HG02571 (cell line): ENCODE measurements around the gene SLC30A2.

Experiments used
- ATAC-seq: cut with Tn5 transposase; IDR thresholded peaks from one replicate; pipeline ENCODE4 v1.9.1; 2021; ENCODE audit warnings: mild to moderate bottlenecking, moderate library complexity; ENCODE audit not compliant: unreplicated experiment

The SLC30A2 gene

DNA sequence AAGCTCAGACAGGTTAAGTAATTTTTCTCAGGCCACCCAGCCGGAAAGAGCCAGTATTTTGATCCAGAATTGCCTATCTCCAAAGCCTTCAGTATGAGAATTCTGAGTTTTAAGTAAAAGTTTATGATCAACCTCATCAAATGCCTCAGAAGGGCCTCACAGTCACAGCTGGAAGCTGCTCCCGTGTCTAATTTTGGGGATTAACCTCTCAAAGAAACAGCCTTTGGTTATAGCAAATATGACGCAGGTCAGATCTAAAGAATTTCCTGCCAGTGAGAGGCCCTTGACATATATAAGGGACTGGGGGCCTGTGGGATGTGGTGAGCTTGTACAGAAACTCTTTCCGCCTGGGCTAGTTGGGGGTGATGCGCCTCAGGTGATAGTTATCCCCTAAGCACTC is 22.1 kb downstream of the SLC30A2 start:
- ATAC-seq: no peak

DNA sequence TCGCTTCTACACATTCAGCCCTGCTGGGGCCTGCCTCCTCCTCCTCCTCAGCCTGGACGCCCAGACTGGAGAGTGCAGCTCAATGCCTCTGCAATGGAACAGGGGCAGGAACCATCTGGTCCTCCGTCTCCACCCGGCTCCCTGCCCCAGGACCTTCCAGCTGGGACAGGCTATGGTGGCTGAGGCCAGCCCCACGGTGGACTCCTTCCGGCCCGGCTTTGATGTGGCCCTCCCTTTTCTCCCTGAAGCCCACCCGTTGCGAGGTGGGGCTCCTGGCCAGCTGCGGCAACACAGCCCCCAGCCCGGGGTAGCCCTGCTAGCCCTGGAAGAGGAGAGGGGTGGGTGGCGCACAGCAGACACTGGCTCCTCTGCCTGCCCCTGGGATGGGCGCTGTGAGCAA is 22.9 kb downstream of the SLC30A2 start:
- no peak for ATAC-seq

- no peak for ATAC-seq
These were observed 23.5 kb downstream of the SLC30A2 start for GRCh38 chr1:26022404-26022779.

GRCh38 chr1:26021647-26022403 is 24.1 kb downstream of the SLC30A2 start, which contains the start of gene EXTL1:
TSS of gene EXTL1 (plus strand) at chr1:26021775. CDS start at chr1:26022647, 872 bp downstream.
- no peak for ATAC-seq

- no peak for ATAC-seq
These were observed 24.8 kb downstream of the SLC30A2 start for GRCh38 chr1:26020941-26021646.

- no peak for ATAC-seq
These were observed 25.6 kb downstream of the SLC30A2 start for GRCh38 chr1:26020330-26020768.

DNA sequence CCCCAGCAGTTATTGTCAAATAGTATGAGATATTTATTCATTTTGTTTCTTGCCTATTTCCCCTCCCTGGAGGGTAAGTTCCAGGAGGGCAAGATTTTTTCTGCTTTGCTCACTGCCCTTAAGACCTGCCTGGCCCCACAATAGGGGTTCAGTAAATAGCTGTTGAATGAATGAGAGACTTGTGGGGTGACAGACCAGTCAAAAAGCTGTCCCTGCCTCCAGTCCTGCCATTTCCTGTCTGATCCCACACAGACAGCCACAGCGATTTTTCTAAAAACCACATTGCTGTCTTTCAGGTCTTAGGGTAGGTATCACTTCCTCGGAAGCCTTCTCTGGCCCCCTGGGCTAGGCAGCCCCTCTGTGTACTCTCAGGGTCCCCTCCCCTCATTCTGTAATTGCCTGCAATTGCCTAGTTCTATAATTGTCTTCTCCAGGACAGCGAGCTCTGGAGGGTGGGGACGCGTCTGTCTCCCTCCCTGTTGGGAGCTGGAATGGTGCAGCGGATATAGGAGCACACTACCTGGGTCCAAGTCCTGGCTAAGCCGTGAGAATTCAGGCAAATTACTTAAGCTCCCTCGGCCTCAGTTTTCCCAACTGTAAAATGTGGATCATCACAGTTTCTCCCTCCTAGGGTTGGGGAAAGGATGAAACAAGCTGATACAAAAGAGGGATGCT is 26.1 kb downstream of the SLC30A2 start:
- no peak for ATAC-seq

DNA sequence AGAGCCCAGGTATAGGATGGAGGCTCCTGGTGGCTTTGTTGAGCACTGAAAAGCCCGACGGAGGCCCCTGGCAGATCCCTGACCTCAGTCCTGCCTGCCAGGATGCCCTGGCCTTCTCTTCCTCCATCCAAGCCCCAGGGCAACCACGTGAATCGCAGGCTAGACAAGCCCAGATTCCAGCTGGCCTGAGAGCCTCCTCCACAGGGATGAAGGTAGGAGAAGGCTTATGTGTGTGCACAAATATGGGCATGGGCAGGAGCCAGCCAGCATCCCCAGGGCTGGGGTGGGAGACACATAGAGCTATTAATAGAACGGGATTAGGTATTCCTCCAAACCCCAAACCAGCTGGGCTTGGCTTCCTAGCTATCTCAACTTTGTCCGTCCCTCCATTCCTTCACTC is 28.3 kb downstream of the SLC30A2 start:
- ATAC-seq: no peak

- no peak for ATAC-seq
These were observed 28.9 kb downstream of the SLC30A2 start for GRCh38 chr1:26016953-26017545.

- ATAC-seq: no peak
These were observed 29.5 kb downstream of the SLC30A2 start for GRCh38 chr1:26016258-26016952.

DNA sequence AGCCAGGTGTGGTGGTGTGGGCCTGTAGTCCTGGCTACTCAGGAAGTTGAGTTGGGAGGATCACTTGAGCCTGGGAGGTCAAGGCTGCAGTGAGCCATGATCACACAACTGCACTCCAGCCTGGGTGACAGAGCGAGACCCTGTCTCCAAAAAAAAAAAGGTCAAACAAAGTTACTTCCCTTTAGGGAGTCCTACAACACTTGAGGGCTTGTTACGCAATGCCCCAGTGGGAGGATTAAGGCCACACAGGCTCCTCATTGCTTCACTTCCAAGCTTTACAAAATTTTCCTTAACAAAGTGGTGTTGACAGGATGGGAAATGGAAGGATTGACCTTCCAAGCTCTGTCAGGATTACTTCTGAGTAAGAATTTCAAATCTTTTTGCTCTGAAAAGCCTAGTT is 30.6 kb downstream of the SLC30A2 start:
- ATAC-seq: no peak

- ATAC-seq: no peak
These were observed 31.7 kb downstream of the SLC30A2 start for GRCh38 chr1:26014179-26014578.

DNA sequence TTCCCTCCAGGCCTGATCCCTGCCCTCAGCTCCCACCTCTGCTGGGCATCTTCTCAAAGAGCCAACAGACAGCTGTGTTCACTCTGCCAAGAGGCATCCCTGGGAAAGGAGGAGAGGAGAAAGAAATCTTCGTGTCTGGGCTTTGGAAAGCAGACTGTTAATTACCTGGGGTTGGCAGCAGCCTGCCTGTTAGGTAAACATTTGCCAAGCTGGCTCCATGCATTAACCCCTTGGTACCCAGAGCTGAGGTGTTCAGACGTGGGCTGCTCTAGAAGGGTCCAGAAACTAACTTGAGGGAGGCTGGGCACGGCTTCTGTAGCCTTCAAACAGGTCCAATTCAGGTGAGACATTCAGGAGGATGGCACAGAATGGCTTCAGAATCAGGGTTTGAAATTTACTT is 33.1 kb downstream of the SLC30A2 start:
- no peak for ATAC-seq

- no peak for ATAC-seq
These were observed 35.1 kb downstream of the SLC30A2 start for GRCh38 chr1:26010825-26011224.

GRCh38 chr1:26009796-26010447 is 36.0 kb downstream of the SLC30A2 start:
- ATAC-seq: no peak

- no peak for ATAC-seq
These were observed 39.2 kb downstream of the SLC30A2 start for GRCh38 chr1:26006710-26007109.

DNA sequence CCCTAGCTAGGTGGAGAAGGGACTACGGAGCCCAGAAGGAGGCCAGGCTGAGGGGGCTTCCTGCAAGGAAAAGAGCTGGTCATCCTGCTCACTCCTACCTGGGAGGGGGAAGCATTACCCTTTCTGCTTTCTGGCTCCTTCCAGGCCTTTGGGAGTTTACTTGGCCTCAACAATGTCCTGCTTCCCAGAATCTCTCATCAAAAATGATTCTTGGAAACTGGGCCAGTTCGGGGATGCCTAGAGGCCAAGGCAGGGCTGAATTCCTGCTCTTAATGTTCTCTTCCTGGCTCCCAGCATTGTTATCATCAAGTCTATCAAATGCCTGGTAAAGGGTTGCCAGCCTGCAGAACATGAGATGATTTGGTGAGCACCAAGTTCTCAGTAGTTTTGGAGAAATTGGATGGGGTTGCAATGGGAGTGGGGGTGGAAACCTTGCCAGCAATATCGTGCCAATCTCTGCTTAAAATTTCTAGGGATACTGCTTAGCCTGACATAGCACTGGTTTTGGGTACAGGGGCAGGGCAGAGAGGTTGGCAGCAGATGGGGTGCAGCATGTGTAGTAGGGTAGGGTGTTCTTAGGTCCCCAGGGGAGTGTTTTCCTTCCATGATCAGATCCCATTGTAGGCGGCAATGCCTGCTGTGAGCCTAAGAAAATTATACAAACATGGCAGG is 40.3 kb downstream of the SLC30A2 start:
- no peak for ATAC-seq

DNA sequence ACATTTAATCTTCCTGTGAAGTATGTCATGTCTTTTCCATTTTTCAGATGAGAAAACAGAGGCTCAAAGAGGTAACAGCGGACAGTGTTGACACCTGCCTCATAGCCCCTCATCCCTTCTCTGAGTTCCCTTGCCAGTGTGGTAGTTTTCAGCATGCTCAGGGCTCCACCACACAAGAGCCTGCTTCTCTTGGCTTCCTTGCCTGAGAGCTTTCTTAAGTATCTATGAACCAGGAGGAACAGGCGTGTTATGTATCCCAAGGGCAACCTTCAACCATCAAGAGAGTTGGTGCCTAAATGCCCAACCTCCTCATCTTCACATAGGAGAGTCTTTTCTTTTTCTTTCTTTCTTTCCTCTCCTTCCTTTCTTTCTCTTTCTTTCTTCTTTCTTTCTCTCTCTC is 42.2 kb downstream of the SLC30A2 start:
- no peak for ATAC-seq

GRCh38 chr1:26003262-26003661 is 42.7 kb downstream of the SLC30A2 start:
- ATAC-seq: no peak
